Type B pancreatic cell (in vitro differentiated cells): ENCODE results near the gene KCNQ2. TPM values are rescaled to one million over a fixed set of nuclear protein-coding genes. Genes with fewer than 3 reads are reported as not detected.
"Not testable (repeated sequence)": the region's sequence is repeated elsewhere in the genome, so short reads cannot be mapped to it uniquely, and the experiment has no call there.

Source experiments
- DNase-seq: peaks from one replicate; pipeline ENCODE4 v3.0.0; 2021; ENCODE audit warnings: mixed read lengths; ENCODE audit not compliant: unreplicated experiment; ENCODE audit errors: extremely low spot score
- H3K27ac Mint-ChIP-seq: 2 replicates; pipeline ENCODE4 v1.8.0; 2021; ENCODE audit warnings: mild to moderate bottlenecking, mixed read lengths
- H3K27me3 Mint-ChIP-seq: 2 replicates; pipeline ENCODE4 v1.8.0; 2021; ENCODE audit warnings: mixed read lengths
- H3K36me3 Mint-ChIP-seq: 2 replicates; pipeline ENCODE4 v1.8.0; 2021; ENCODE audit warnings: mixed read lengths
- H3K4me1 Mint-ChIP-seq: one replicate; pipeline ENCODE4 v1.8.0; 2021; ENCODE audit warnings: mixed read lengths; ENCODE audit not compliant: unreplicated experiment
- H3K4me3 Mint-ChIP-seq: 2 replicates; pipeline ENCODE4 v1.8.0; 2021; ENCODE audit warnings: mild to moderate bottlenecking, mixed read lengths
- H3K9me3 Mint-ChIP-seq: 2 replicates; pipeline ENCODE4 v1.8.0; 2021; ENCODE audit warnings: mixed read lengths
- CTCF ChIP-seq: fragments of 200-600 bp; sonication (generic); conservative IDR thresholded peaks from 2 replicates; pipeline ENCODE4 v1.5.0; 2021; ENCODE audit warnings: antibody characterized with exemption, mild to moderate bottlenecking
- total RNA-seq: library from RNA; stranded (reverse); gene quantifications from 2 replicates; pipeline ENCODE4 v1.2.1, GENCODE V29; 2021; ENCODE audit warnings: low replicate concordance

The KCNQ2 gene
- total RNA-seq, 1 donor from 2014 or later: 47.3 TPM

GRCh38 chr20:63518946-63519667 is 46.7 kb upstream of the KCNQ2 start:
- Mint-ChIP-seq H3K4me3 (peak overlapping the region; percentile 77), H3K36me3 (peaks cover 10% of the 10 kb centered on the region), H3K4me1 (peaks cover 3% of the 10 kb centered on the region), H3K9me3 (no peaks in the 10 kb centered on the region), H3K27ac (peak overlapping the region; percentile 39), H3K27me3 (peaks cover 20% of the 10 kb centered on the region)
- peak; percentile 68 for DNase-seq
- TF ChIP-seq CTCF: peak; percentile 1

GRCh38 chr20:63518351-63518861 is 46.0 kb upstream of the KCNQ2 start:
- Mint-ChIP-seq H3K4me1 (no peaks in the 10 kb centered on the region), H3K9me3 (peaks cover 1% of the 10 kb centered on the region), H3K36me3 (peaks cover 4% of the 10 kb centered on the region), H3K27me3 (peaks cover 24% of the 10 kb centered on the region), H3K4me3 (peak overlapping the region; percentile 77), H3K27ac (peak overlapping the region; percentile 39)
- DNase-seq: no peak
- peak; percentile 38 for TF ChIP-seq CTCF

- Mint-ChIP-seq H3K27ac (peak overlapping the region; percentile 39), H3K27me3 (peaks cover 32% of the 10 kb centered on the region), H3K4me3 (peak overlapping the region; percentile 73), H3K9me3 (peaks cover 5% of the 10 kb centered on the region), H3K36me3 (peaks cover 2% of the 10 kb centered on the region), H3K4me1 (no peaks in the 10 kb centered on the region)
- TF ChIP-seq CTCF: no peak
- DNase-seq: peak; percentile 70
These were observed 45.2 kb upstream of the KCNQ2 start for GRCh38 chr20:63517376-63518309.

- H3K9me3 Mint-ChIP-seq, DNase-seq, H3K27ac Mint-ChIP-seq, H3K4me1 Mint-ChIP-seq, H3K36me3 Mint-ChIP-seq, H3K4me3 Mint-ChIP-seq: not testable (repeated sequence)
- peaks cover 53% of the 10 kb centered on the region for H3K27me3 Mint-ChIP-seq
These were observed 42.1 kb upstream of the KCNQ2 start for GRCh38 chr20:63514520-63514919.

GRCh38 chr20:63513207-63513606 is 40.8 kb upstream of the KCNQ2 start:
- no peaks in the 10 kb centered on the region for H3K36me3 Mint-ChIP-seq
- H3K27me3 Mint-ChIP-seq: peaks cover 55% of the 10 kb centered on the region

More at GRCh38 chr20:63513207-63513606, 40.8 kb upstream of the KCNQ2 start:
- peaks cover 5% of the 10 kb centered on the region for H3K9me3 Mint-ChIP-seq
- H3K4me1 Mint-ChIP-seq: no peaks in the 10 kb centered on the region
- H3K27ac Mint-ChIP-seq: no peak overlapping the region
- DNase-seq: no peak
- TF ChIP-seq CTCF: no peak
- no peak overlapping the region for H3K4me3 Mint-ChIP-seq
